Measurements from ENCODE around the gene SPINK9. TPM values are rescaled to one million over a fixed set of nuclear protein-coding genes. Genes with fewer than 3 reads are reported as not detected.

The SPINK9 gene, protein sequence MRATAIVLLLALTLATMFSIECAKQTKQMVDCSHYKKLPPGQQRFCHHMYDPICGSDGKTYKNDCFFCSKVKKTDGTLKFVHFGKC
- polyA plus RNA-seq (2011; rRNA removed), result not detected in 2 replicates
- polyA minus RNA-seq (2011; rRNA and poly(A)+ RNA removed), result not detected in 2 replicates

DNA sequence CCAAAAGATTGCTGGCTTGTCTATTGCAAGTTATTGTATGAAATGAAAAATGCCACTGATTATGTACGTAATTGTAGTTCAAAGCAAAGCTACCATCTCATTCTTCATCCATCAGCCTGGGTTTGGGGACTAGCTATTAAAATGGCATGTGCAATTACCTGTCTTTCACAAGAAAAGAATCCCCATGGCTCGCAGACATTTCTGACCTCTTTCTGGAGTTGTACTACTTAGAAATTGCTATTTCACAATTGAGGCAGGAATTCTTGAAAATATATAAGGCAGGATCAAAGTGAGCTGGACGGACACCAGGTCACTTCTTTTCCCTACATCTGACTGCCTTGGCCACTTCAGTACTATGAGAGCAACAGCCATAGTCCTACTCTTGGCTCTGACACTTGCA lies at the start of gene SPINK9:
Gene SPINK9 (plus strand): TSS at position 301 of the 400 bp plus-strand sequence. CDS start 55 bp downstream, at position 356.
- no peak within 1 kb of the TSS for H3K4me3 ChIP-seq (ENCODE audit: low read depth, low read length)
- H3K36me3 ChIP-seq (ENCODE audit: control insufficient read depth, insufficient read depth, low read length), result no peaks in the 10 kb centered on the region
- TF ChIP-seq, protein P1, sequence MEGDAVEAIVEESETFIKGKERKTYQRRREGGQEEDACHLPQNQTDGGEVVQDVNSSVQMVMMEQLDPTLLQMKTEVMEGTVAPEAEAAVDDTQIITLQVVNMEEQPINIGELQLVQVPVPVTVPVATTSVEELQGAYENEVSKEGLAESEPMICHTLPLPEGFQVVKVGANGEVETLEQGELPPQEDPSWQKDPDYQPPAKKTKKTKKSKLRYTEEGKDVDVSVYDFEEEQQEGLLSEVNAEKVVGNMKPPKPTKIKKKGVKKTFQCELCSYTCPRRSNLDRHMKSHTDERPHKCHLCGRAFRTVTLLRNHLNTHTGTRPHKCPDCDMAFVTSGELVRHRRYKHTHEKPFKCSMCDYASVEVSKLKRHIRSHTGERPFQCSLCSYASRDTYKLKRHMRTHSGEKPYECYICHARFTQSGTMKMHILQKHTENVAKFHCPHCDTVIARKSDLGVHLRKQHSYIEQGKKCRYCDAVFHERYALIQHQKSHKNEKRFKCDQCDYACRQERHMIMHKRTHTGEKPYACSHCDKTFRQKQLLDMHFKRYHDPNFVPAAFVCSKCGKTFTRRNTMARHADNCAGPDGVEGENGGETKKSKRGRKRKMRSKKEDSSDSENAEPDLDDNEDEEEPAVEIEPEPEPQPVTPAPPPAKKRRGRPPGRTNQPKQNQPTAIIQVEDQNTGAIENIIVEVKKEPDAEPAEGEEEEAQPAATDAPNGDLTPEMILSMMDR (IDR thresholded peaks at IDR 0.05; ENCODE audit: insufficient read depth, low read depth, low read length), result no peak
- H3K27me3 ChIP-seq (ENCODE audit: control insufficient read depth, insufficient read depth, low read length), result no peaks in the 10 kb centered on the region
- POLR2A ChIA-PET, result no interaction called here
- CTCF ChIA-PET, result no interaction called here
- no peak for DNase-seq (ENCODE audit: low read depth)

DNA sequence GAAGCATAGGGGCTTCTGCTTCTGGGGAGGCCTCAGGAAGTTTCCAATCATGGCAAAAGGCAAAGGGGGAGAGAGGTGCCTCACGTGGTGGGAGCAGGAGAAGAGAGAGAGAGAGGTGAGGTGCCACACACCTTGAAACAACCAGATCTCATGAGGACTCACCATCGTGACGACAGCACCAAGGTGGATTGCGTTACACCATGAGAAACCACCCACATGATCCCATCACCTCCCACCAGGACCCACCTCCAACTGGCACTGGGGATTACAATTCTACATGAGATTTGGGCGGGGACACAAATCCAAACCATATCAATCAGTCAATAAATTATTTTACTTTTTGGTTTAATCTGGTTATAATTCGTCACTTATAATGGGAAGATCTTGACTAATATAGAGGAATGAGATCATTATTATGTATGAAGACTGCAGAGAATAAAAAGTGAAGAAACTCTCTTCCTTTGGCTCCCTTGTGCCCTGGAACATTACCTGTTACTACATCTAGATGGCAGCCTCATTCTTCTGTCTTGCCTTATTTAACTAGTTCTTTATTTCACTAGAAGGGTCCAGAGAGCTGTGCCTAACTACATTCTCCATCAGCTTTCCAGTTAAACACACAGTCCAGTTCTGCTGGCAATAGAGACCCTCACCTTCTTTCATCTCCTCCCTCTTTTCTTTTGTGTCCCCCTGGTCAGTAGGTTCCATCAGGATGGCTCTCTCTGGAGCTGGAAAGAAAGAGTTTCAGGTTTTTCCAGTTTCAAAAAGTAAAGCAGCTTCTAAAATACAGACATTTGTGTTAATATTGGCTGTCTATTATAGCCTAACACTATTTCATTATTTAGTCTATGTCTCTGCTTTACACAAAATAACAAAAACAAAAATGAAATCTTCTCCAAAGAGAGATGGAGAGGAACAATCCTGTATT lies 44.8 kb upstream of the SPINK9 start:
- ChIA-PET POLR2A (no interaction called here), CTCF (interaction anchor here (0.6 to 1.5 kb wide), 4 partner anchors 10 to 121 kb away, joined by 3 to 4 read pairs (median 3); no protein-coding TSS in a partner anchor)
- Histone ChIP-seq H3K27me3 (ENCODE audit: control insufficient read depth, insufficient read depth, low read length) (no peaks in the 10 kb centered on the region), H3K36me3 (ENCODE audit: control insufficient read depth, insufficient read depth, low read length) (no peaks in the 10 kb centered on the region), H3K4me3 (ENCODE audit: low read depth, low read length) (no peak overlapping the region)
- TF ChIP-seq, protein P1 (IDR thresholded peaks at IDR 0.05; ENCODE audit: insufficient read depth, low read depth, low read length), result 0 out of 2 replicates have a peak, but pooled peaks have one; percentile 17
- DNase-seq (ENCODE audit: low read depth), result no peak

DNA sequence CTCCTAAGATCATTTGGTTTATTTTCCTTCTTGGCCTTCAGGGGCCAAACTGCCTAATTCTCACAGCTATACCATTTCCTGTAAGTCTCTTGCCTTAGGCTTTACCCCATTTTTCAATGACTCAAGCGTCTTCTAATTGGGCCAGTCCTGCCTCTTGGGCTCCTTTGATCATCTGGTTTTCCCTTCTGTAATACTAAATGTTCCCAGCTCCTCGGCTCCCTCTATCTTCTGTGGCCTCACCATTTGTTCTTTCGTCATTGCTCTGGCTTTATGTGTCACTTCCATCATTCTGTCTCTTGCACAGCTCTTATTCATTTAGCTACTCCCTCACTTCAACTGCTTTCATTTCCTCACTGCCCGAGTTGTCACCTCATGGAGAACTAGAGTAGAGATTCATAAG lies 37.6 kb upstream of the SPINK9 start:
- ChIA-PET CTCF (no interaction called here), POLR2A (no interaction called here)
- Histone ChIP-seq H3K27me3 (ENCODE audit: control insufficient read depth, insufficient read depth, low read length) (no peaks in the 10 kb centered on the region), H3K4me3 (ENCODE audit: low read depth, low read length) (no peak overlapping the region), H3K36me3 (ENCODE audit: control insufficient read depth, insufficient read depth, low read length) (no peaks in the 10 kb centered on the region)
- no peak for DNase-seq (ENCODE audit: low read depth)
- TF ChIP-seq, protein P1 (IDR thresholded peaks at IDR 0.05; ENCODE audit: insufficient read depth, low read depth, low read length), result no peak

DNA sequence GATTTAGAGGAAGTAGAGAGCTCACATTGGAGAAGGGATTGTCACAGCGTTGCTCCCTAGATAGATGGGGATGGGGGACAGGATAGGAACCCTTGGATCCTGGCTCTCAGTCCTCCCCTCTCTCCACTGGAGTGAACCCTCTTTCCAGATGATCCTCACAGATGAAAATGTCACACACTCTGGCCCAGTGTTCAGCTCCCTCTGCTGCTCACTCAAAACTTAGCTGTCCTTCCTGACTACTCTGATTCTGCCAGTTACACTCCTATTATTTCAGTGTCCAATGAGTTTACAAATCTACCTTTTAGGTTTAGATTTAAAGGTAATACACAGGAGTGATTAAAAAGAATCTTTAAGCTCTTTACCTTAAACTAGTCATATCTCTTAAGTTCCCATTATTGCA lies 28.9 kb upstream of the SPINK9 start:
- POLR2A ChIA-PET, result no interaction called here

DNA sequence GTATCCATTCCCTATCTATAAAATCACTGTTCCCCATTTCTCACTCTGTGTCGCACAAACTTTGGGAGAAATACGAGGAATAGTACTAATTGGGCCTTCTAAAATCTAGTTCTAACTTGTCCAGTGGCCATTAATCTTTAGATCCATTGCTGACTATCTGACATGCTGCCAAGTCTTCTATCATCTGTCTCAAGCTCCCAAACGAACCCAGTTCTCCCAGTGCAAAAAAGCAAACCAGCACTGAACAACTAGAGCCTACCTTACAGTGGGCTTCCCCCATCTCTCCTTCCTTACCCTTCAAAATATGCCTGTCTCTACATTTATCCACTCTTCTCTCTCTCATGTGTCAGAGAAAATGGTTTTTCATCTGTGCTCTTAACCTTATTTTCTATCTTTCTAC lies 26.3 kb upstream of the SPINK9 start:
- no peak overlapping the region for H3K4me3 ChIP-seq (ENCODE audit: low read depth, low read length)
- DNase-seq (ENCODE audit: low read depth), result no peak
- CTCF ChIA-PET, result no interaction called here
- TF ChIP-seq, protein P1 (IDR thresholded peaks at IDR 0.05; ENCODE audit: insufficient read depth, low read depth, low read length), result no peak
- POLR2A ChIA-PET, result no interaction called here
- no peaks in the 10 kb centered on the region for H3K36me3 ChIP-seq (ENCODE audit: control insufficient read depth, insufficient read depth, low read length)
- H3K27me3 ChIP-seq (ENCODE audit: control insufficient read depth, insufficient read depth, low read length), result no peaks in the 10 kb centered on the region

More for the DNA sequence above, 28.9 kb upstream of the SPINK9 start:
- CTCF ChIA-PET, result no interaction called here
- Histone ChIP-seq H3K36me3 (ENCODE audit: control insufficient read depth, insufficient read depth, low read length) (no peaks in the 10 kb centered on the region), H3K27me3 (ENCODE audit: control insufficient read depth, insufficient read depth, low read length) (no peaks in the 10 kb centered on the region), H3K4me3 (ENCODE audit: low read depth, low read length) (no peak overlapping the region)
- DNase-seq (ENCODE audit: low read depth), result no peak
- TF ChIP-seq, protein P1 (IDR thresholded peaks at IDR 0.05; ENCODE audit: insufficient read depth, low read depth, low read length), result no peak
